DOHH2 (cell line): ENCODE data around the gene CLPTM1L.

Experiments
- EZH2phosphoT487 ChIP-seq: fragments of 200-600 bp; sonication (generic); IDR thresholded peaks from 2 replicates; pipeline ENCODE4 v1.6.1; 2017; ENCODE audit warnings: borderline replicate concordance, mild to moderate bottlenecking, antibody characterized with exemption, low read length, moderate library complexity, mixed read lengths
- TF ChIP-seq, protein P1 (sequence below): fragments of 200-600 bp; sonication (generic); IDR thresholded peaks from one replicate; pipeline ENCODE4 v1.5.1; 2014; ENCODE audit warnings: antibody characterized with exemption, mild to moderate bottlenecking, low read depth, low read length; ENCODE audit not compliant: poor library complexity, severe bottlenecking

DNA sequence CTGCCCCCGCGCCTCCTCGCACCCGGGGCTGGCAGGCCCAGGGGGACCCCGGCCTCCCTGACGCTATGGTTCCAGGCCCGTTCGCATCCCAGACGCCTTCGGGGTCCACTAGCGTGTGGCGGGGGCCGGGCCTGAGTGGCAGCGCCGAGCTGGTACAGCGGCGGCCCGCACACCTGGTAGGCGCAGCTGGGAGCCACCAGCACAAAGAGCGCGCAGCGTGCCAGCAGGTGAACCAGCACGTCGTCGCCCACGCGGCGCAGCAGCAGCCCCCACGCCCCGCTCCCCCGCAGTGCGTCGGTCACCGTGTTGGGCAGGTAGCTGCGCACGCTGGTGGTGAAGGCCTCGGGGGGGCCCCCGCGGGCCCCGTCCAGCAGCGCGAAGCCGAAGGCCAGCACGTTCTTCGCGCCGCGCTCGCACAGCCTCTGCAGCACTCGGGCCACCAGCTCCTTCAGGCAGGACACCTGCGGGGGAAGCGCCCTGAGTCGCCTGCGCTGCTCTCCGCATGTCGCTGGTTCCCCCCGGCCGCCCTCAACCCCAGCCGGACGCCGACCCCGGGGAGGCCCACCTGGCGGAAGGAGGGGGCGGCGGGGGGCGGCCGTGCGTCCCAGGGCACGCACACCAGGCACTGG is 50.6 kb downstream of the CLPTM1L start:
- TF ChIP-seq, protein P1, sequence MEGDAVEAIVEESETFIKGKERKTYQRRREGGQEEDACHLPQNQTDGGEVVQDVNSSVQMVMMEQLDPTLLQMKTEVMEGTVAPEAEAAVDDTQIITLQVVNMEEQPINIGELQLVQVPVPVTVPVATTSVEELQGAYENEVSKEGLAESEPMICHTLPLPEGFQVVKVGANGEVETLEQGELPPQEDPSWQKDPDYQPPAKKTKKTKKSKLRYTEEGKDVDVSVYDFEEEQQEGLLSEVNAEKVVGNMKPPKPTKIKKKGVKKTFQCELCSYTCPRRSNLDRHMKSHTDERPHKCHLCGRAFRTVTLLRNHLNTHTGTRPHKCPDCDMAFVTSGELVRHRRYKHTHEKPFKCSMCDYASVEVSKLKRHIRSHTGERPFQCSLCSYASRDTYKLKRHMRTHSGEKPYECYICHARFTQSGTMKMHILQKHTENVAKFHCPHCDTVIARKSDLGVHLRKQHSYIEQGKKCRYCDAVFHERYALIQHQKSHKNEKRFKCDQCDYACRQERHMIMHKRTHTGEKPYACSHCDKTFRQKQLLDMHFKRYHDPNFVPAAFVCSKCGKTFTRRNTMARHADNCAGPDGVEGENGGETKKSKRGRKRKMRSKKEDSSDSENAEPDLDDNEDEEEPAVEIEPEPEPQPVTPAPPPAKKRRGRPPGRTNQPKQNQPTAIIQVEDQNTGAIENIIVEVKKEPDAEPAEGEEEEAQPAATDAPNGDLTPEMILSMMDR, result no peak
- no peak for TF ChIP-seq EZH2phosphoT487
